PC-3 (cell line): ENCODE data around the gene DDX43. TPM values are rescaled to one million over a fixed set of nuclear protein-coding genes. Genes with fewer than 3 reads are reported as not detected.

Source experiments
- ATAC-seq: fragments of 200-7000 bp; cut with Tn5 transposase; 2 replicates; pipeline ENCODE4 v1.9.1; 2020; ENCODE audit warnings: mild to moderate bottlenecking, moderate library complexity
- BruUV-seq: library from RNA; stranded (reverse); fragments of 400-500 nt; replicated peaks from 2 replicates; lab custom pipeline; 2021; lab: Mats Ljungman, UMichigan
- CTCF ChIA-PET: fragments of 300-600 bp; sonication (Branson Sonifier 250); formaldehyde crosslinking; loops from one replicate; lab custom pipeline; 2022; ENCODE audit warnings: antibody characterized with exemption; lab: Charles Lee
- POLR2A ChIA-PET: fragments of 300-600 bp; sonication (Branson Sonifier 250); formaldehyde crosslinking; loops from one replicate; lab custom pipeline; 2022; ENCODE audit warnings: antibody characterized with exemption; ENCODE audit not compliant: unreplicated experiment; lab: Charles Lee
- DNase-seq: peaks from one replicate; pipeline ENCODE4 v3.0.0-alpha.2; 2015
- H2AFZ ChIP-seq: fragments of 300-600 bp; sonication (generic); 2 replicates; pipeline ENCODE4 v1.6.0; 2016; ENCODE audit warnings: antibody characterized with exemption, low read length
- H3F3A ChIP-seq: fragments of 300-600 bp; sonication (generic); one replicate; pipeline ENCODE4 v1.6.0; 2017; ENCODE audit warnings: antibody characterized with exemption, low read length, control low read depth, mild to moderate bottlenecking; ENCODE audit not compliant: unreplicated experiment
- H3K27ac ChIP-seq: fragments of 300-600 bp; sonication (generic); 2 replicates; pipeline ENCODE4 v1.5.1; 2016; ENCODE audit warnings: mild to moderate bottlenecking, low read length
- H3K27me3 ChIP-seq: fragments of 300-600 bp; sonication (generic); 2 replicates; pipeline ENCODE4 v1.6.1; 2016; ENCODE audit warnings: low read length, mixed read lengths
- H3K36me3 ChIP-seq: fragments of 300-600 bp; sonication (generic); 2 replicates; pipeline ENCODE4 v1.6.1; 2016; ENCODE audit warnings: low read depth, mixed run types, low read length, mixed read lengths
- H3K4me1 ChIP-seq: fragments of 300-600 bp; sonication (generic); 2 replicates; pipeline ENCODE4 v1.5.1; 2016; ENCODE audit warnings: low read length; ENCODE audit not compliant: insufficient read depth
- H3K4me2 ChIP-seq: fragments of 300-600 bp; sonication (generic); 2 replicates; pipeline ENCODE4 v1.6.0; 2016; ENCODE audit warnings: low read length
- H3K4me3 ChIP-seq: fragments of 300-600 bp; sonication (generic); 2 replicates; pipeline ENCODE4 v1.5.1; 2016; ENCODE audit warnings: mild to moderate bottlenecking, low read length, mixed read lengths
- H3K79me2 ChIP-seq: fragments of 300-600 bp; sonication (generic); 2 replicates; pipeline ENCODE4 v1.6.1; 2017; ENCODE audit warnings: low read length, mixed read lengths
- H3K9ac ChIP-seq: fragments of 300-600 bp; sonication (generic); 2 replicates; pipeline ENCODE4 v1.6.0; 2016; ENCODE audit warnings: mild to moderate bottlenecking, low read length
- H3K9me2 ChIP-seq: fragments of 300-600 bp; sonication (generic); replicated peaks from 2 replicates; pipeline ENCODE4 v1.6.1; 2016; ENCODE audit warnings: mixed run types, low read length, mixed read lengths
- H3K9me3 ChIP-seq: fragments of 300-600 bp; sonication (generic); 2 replicates; pipeline ENCODE4 v1.6.1; 2016; ENCODE audit warnings: low read length, mixed read lengths
- H4K20me1 ChIP-seq: fragments of 300-600 bp; sonication (generic); 2 replicates; pipeline ENCODE4 v1.6.1; 2016; ENCODE audit warnings: low read length, mixed read lengths
- EZH2 ChIP-seq: fragments of 300-600 bp; sonication (generic); IDR thresholded peaks from one replicate; pipeline ENCODE4 v1.6.1; 2017; ENCODE audit warnings: antibody characterized with exemption, mild to moderate bottlenecking, low read length; ENCODE audit not compliant: unreplicated experiment
- EZH2phosphoT487 ChIP-seq: fragments of 300-600 bp; sonication (generic); IDR thresholded peaks from 2 replicates; pipeline ENCODE4 v1.6.1; 2018; ENCODE audit warnings: mild to moderate bottlenecking, antibody characterized with exemption, low read length, borderline replicate concordance
- intact Hi-C: fragments of 100-400 bp; cut with micrococcal nuclease; formaldehyde crosslinking; loops from 2 replicates; pipeline ENCODE4 v1.9.0; 2023
- total RNA-seq: library from RNA; depleted of rRNA; stranded (reverse); fragments of >200 nt; gene quantifications from 2 replicates; pipeline ENCODE4 v1.2.3, GENCODE V29; 2014
- TF ChIP-seq, protein P1 (sequence below): fragments of 300-600 bp; sonication (generic); conservative IDR thresholded peaks from 2 replicates; pipeline ENCODE4 v1.5.1; 2017; ENCODE audit warnings: antibody characterized with exemption, low read depth, mild to moderate bottlenecking, low read length

DDX43 gene
- total RNA-seq, 1 experiment from 2014 or later: not detected

DNA sequence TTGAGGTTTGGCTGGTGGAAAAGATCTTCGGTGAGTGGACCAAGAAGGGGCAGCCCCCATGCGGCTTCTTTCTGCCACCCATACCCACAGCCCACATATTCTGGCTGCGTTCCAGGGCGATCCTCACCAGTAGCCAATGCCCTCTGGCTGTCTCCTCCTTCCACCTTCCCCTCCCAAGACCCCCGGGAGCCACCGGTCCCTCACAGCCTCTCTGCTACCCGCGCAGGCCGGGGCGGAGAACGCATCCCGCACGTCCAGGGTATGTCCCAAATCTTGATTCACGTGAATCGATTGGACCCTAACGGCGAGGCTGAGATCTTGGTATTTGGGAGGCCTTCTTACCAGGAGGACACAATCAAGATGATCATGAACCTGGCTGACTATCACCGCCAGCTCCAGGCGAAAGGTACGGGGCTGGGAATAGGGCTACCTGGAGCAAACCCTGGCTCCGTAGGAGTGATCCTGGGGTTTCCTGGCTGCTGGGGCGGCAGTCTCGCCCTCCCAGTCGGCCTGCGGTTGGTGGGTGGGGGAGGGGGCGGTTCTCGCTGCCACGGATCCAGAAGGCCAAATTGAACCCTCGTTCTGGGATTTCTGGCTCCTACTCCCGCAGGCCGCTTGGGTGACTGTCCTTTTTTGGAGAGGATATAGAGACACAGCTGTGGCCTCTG, 31.6 kb upstream of the DDX43 start:
- H3K27me3 ChIP-seq: no peaks in the 10 kb centered on the region
- no peak overlapping the region for H3K9ac ChIP-seq
- H3K79me2 ChIP-seq: no peaks in the 10 kb centered on the region
- no TSS peak for BruUV-seq
- H3K4me3 ChIP-seq: no peak overlapping the region
- TF ChIP-seq, protein P1, sequence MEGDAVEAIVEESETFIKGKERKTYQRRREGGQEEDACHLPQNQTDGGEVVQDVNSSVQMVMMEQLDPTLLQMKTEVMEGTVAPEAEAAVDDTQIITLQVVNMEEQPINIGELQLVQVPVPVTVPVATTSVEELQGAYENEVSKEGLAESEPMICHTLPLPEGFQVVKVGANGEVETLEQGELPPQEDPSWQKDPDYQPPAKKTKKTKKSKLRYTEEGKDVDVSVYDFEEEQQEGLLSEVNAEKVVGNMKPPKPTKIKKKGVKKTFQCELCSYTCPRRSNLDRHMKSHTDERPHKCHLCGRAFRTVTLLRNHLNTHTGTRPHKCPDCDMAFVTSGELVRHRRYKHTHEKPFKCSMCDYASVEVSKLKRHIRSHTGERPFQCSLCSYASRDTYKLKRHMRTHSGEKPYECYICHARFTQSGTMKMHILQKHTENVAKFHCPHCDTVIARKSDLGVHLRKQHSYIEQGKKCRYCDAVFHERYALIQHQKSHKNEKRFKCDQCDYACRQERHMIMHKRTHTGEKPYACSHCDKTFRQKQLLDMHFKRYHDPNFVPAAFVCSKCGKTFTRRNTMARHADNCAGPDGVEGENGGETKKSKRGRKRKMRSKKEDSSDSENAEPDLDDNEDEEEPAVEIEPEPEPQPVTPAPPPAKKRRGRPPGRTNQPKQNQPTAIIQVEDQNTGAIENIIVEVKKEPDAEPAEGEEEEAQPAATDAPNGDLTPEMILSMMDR: no peak
- no peak for TF ChIP-seq EZH2phosphoT487
- TF ChIP-seq EZH2: no peak
- H3K4me1 ChIP-seq: no peaks in the 10 kb centered on the region
- DNase-seq: no peak
- H3K9me2 ChIP-seq: no peaks in the 10 kb centered on the region
- H3K27ac ChIP-seq: no peak overlapping the region
- no peaks in the 10 kb centered on the region for H3K36me3 ChIP-seq
- ChIA-PET POLR2A (no interaction called here), CTCF (no interaction called here)
- no peak overlapping the region for H2AFZ ChIP-seq
- no peak overlapping the region for H3K4me2 ChIP-seq
- H3K9me3 ChIP-seq: no peaks in the 10 kb centered on the region
- ATAC-seq: no peak
- H3F3A ChIP-seq: no peaks in the 10 kb centered on the region
- H4K20me1 ChIP-seq: no peaks in the 10 kb centered on the region
- intact Hi-C loops: no loop called here

DNA sequence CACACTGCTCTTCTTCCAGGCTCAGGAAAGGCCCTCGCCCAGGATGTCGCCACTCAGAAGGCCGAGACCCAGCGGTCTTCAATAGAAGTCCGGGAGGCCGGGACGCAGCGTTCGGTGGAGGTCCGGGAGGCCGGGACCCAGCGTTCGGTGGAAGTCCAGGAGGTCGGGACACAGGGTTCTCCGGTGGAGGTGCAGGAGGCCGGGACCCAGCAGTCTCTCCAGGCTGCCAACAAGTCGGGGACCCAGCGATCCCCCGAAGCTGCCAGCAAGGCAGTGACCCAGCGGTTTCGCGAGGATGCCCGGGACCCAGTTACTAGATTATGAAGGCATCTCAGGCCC, 31.1 kb upstream of the DDX43 start:
- no peaks in the 10 kb centered on the region for H3K79me2 ChIP-seq
- H3K9me3 ChIP-seq: no peaks in the 10 kb centered on the region
- H2AFZ ChIP-seq: no peak overlapping the region
- ChIA-PET POLR2A (no interaction called here), CTCF (no interaction called here)
- H3K4me1 ChIP-seq: no peaks in the 10 kb centered on the region
- DNase-seq (no peak), ATAC-seq (no peak)
- intact Hi-C loops: no loop called here
- H4K20me1 ChIP-seq: no peaks in the 10 kb centered on the region
- no peak overlapping the region for H3K27ac ChIP-seq
- H3K9me2 ChIP-seq: no peaks in the 10 kb centered on the region
- no peak overlapping the region for H3K4me3 ChIP-seq
- no peak overlapping the region for H3K9ac ChIP-seq
- BruUV-seq: no TSS peak
- no peaks in the 10 kb centered on the region for H3K36me3 ChIP-seq
- H3K27me3 ChIP-seq: no peaks in the 10 kb centered on the region
- TF ChIP-seq, protein P1: no peak
- TF ChIP-seq EZH2phosphoT487 (no peak), EZH2 (no peak)
- H3K4me2 ChIP-seq: no peak overlapping the region
- no peaks in the 10 kb centered on the region for H3F3A ChIP-seq

DNA sequence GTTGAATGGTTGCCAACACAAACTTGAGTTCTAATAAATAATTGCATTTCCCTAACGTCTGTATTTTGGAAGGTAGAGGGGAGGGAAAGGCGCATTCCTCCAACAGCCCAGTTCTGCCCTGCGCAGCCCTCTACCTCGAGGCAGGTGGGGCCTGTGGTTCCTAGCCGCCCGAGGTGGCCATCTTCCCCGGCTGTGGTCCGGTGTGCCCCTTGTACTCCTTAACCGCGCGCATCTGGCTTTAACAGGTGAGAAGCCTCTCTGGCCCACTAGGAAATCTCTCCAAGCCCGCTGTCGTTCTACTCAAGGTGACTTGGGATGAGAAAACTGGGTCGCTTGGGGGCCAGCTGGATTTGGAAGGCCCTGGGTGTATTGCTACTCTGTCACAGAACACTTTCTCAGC, 30.5 kb upstream of the DDX43 start:
- Histone ChIP-seq H3K27ac (no peak overlapping the region), H3K36me3 (no peaks in the 10 kb centered on the region), H3F3A (no peaks in the 10 kb centered on the region), H3K4me2 (no peak overlapping the region), H3K4me1 (no peaks in the 10 kb centered on the region), H4K20me1 (no peaks in the 10 kb centered on the region), H3K9me2 (no peaks in the 10 kb centered on the region), H3K4me3 (no peak overlapping the region), H2AFZ (no peak overlapping the region), H3K9me3 (no peaks in the 10 kb centered on the region), H3K9ac (no peak overlapping the region), H3K27me3 (no peaks in the 10 kb centered on the region), H3K79me2 (no peaks in the 10 kb centered on the region)
- DNase-seq: no peak
- no peak for ATAC-seq
- ChIA-PET POLR2A (no interaction called here), CTCF (no interaction called here)
- TF ChIP-seq, protein P1: no peak
- no peak for TF ChIP-seq EZH2
- no peak for TF ChIP-seq EZH2phosphoT487
- intact Hi-C loops: no loop called here
- no TSS peak for BruUV-seq
